ENCODE measurements around the gene TAOK3. TPM values are rescaled to one million over a fixed set of nuclear protein-coding genes. Genes with fewer than 3 reads are reported as not detected.
A peak's percentile ranks its signal among the peaks of the same experiment; 100 is the strongest.

The TAOK3 gene
- total and polyA plus RNA-seq, 9 of the 15 experiments (the other 6 are each of a cell fraction or from before 2014, with no cell fraction given) = 24.3 to 83.5 (median 47.1) TPM

- TF ChIP-seq TEAD4 (IDR thresholded peaks at IDR 0.05; ENCODE audit: low read length) (peak; percentile 98), TEAD4 (CRISPR knock-in tag; IDR thresholded peaks at IDR 0.05; ENCODE audit: borderline replicate concordance) (no peak), REST (IDR thresholded peaks at IDR 0.05; ENCODE audit: borderline replicate concordance) (peak; percentile 19; the same call in 1 of the 2 replicates), REST (CRISPR knock-in tag; IDR thresholded peaks at IDR 0.05; ENCODE audit: low read depth) (no peak), SIX5 (IDR thresholded peaks at IDR 0.05; ENCODE audit: borderline replicate concordance in 1 of 2, insufficient read depth in 1 of 2, low read depth in 1 of 2, low read length in 2 of 2) (no peak), NFRKB (IDR thresholded peaks at IDR 0.05; ENCODE audit: low read depth) (no peak), FOXP1 (CRISPR knock-in tag; IDR thresholded peaks at IDR 0.05) (no peak), FOXJ2 (tag; IDR thresholded peaks at IDR 0.05) (no peak), ZBTB49 (CRISPR knock-in tag; IDR thresholded peaks at IDR 0.05; ENCODE audit: borderline replicate concordance) (no peak), DIDO1 (tag; IDR thresholded peaks at IDR 0.05; ENCODE audit: low read depth) (no peak), E2F4 (CRISPR knock-in tag; IDR thresholded peaks at IDR 0.05; ENCODE audit: low read depth) (no peak), MTF1 (CRISPR knock-in tag; IDR thresholded peaks at IDR 0.05; ENCODE audit: borderline replicate concordance) (no peak), SMARCA5 (IDR thresholded peaks at IDR 0.05) (peak; percentile 68; the same call in 1 of the 2 replicates), ZNF398 (CRISPR knock-in tag; IDR thresholded peaks at IDR 0.05) (no peak)
Measured at GRCh38 chr12:118330421-118331018, 42.2 kb downstream of the TAOK3 start (continued).

All from K562 (cell line).